T follicular helper cell (primary cell): ENCODE measurements around the gene PNKD.
A peak's percentile ranks its signal among the peaks of the same experiment; 100 is the strongest.
"Not testable (repeated sequence)": the region's sequence is repeated elsewhere in the genome, so short reads cannot be mapped to it uniquely, and the experiment has no call there.

Experiments used
- DNase-seq: peaks from one replicate; pipeline ENCODE4 v3.0.0-alpha.2; 2020; ENCODE audit warnings: low read depth

The PNKD gene

DNA sequence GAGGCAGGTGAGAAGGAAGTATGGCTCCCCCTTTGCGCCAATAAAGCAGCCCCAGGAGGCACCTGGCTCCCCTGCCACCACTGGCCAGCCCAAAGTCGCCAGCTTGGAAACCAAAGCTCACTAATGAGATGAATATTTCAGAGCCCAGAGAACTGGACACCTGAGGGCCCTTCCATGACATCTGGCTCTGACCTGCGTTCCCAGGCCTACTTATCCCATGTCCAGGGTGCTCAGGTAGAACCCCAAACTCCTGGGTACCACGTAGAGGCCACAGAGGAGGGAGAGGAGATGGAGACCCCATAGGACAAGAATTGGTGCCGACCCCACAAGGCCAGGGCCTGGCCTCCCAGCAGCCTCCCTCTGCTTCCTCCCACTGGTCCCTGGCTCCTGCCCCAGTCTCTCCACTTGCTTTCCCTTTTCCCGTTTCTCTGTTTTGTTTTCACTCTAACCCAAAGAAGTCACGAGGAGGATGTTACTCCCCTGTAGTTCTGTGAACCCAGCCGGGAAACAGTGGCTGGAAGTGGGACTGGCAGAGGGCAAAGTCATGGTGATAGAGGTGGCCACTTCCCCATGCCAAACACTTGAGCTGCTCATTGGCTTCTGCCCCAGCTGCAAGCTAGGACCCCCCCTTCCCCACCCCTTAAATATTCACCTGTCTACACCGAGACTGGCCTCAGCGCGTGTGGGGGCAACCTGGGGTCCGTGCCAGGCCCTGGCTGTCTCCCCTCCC lies 21.2 kb downstream of the PNKD start:
- DNase-seq: no peak

GRCh38 chr2:218292048-218293014 lies 22.0 kb downstream of the PNKD start, which contains the start of gene TMBIM1:
Gene TMBIM1, minus strand, starts transcription at chr2:218292503. Its CDS starts 10,362 bp downstream, at chr2:218282141.
- peak; percentile 69 for DNase-seq

DNA sequence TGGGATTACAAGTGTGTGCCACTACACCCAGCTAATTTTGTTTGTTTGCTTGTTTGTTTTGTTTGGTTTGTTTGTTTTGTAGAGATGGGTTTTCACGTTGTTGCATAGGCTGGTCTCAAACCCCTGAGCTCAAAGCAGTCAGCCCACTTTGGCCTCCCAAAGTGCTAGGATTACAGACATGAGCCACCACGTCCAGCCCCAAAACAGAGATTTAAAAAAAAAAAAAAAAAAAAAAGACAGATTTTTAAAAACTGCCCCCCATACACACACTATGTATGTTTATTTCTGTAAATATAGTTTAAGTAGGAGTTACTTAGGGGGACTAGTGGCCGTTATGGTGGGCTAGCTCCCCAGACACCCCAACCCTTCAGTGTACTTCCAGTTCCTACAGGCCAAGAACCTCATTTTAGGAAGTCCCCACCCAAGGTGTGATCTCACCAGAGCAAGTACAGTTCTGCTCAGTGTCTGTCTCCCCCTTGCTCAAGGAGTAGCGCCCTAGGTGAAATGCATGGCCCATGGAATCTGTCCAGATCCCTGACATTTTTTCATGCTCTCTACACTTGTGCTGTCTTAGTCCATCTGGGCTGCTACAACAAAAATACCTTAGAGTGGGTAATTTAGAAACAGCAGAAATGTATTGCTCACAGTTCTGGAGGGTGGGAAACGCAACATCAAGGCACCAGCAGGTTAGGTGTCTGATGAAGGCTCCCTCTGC lies 23.6 kb downstream of the PNKD start:
- DNase-seq: no peak

DNA sequence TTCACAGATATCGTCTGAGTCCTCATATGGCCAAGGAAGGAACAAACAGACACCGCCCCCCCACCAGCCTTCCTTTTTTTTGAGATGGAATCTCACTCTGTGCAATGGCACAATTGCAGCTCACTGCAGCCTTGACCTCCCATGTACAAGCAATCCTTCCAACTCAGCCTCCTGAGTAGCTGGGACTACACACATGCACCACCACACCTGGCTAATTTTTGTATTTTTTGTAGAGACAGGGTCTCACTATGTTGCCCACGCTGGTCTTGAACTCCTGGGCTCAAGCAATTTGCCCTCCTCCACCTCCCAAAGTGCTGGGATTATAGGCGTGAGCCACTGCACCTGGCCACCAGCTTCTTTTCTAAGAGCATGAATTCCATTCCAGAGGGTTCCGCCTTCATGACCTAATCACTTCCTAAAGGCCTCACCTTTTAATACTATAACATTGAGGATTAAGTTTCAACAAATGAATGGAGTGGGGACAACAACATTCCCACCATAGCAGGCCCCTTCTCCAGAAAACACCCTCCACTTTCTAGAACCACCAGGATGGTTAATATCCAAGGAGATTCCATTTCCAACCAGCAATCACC lies 24.2 kb downstream of the PNKD start:
- no peak for DNase-seq

DNA sequence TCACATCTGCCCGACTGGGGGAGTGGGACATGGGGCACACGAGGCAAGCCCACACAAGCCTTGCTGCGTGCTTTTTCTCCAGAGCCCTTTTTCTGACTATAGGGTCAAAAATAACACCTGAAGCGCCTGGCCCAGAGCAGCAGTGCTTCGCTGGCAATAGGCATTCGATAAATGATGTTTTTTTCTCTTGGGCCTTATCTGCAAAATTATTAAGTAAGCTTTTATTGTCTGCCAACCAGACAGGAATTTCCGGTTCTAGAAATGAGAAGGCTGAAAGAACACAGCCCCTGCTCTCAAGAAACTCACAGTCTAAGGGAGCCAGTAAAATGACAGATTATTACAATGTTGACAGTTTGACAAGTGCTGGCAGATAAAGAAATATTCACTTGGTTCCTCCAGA lies 24.7 kb downstream of the PNKD start:
- DNase-seq: no peak

DNA sequence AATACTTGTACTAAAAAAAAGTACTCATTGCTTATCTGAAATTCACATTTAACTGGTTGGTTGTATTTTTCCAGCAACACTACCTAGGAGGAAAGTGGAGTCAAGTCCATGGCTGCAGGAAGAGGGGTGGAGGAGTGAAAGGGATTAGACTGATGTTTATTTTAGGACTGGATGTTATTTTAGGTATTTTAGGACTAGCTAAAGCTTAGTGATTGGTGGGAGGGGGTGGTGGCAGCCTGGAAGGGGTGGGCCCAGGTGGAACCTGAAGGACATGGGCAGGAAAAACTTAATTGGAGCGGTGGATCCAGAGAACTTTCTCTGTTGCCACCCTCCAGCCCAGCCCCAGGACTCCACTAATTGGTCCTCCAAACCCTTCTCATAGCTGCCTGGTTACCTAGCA lies 25.9 kb downstream of the PNKD start:
- no peak for DNase-seq

GRCh38 chr2:218296847-218297246 lies 26.5 kb downstream of the PNKD start:
- no peak for DNase-seq

DNA sequence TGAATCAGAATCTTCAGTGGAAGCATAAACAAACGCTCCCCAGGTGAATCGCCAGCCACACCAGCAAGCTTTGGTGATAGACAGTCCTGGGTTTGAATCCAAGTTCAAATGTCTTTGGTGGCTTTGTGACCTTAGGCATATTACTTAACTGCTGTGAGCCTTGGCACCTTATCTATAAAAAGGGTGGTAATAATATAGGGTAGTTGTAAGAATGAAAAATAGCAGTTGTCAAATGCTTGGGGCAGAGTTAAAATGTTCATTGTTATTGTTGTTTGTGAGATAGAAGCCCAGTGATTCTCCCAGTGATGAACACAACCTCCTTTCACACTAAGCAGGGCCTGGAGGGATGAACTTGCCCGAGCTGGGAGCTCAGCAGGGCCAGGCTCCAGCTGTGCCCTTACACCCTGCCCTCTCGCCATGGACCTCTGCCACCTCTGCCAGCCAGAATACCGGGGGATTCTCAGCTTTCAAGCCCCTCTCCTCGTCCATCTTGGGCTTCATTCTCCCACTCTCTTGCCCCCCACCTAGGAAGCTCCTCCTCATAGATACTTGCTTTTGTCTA lies 28.1 kb downstream of the PNKD start:
- no peak for DNase-seq

DNA sequence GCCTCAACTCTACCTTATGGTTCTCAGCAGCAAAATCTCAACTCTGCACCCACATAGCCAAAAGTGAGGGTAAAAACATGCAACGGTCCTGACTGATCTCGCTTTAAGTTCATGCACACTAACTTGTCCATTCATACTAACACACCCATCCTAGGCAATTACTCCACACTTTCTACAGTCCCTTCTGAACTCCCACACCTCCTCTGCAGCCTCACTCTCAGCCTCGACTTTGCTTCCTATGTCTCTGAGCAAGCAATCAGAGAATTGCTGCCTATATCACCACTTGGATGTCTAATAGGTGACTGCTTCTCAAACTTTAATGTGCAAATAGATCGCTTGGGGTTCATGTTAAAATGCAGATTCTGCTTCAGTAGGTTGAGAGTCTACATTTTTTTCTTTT lies 29.8 kb downstream of the PNKD start:
- DNase-seq: no peak

GRCh38 chr2:218301176-218301819 lies 31.0 kb downstream of the PNKD start:
- peak; percentile 80 for DNase-seq

DNA sequence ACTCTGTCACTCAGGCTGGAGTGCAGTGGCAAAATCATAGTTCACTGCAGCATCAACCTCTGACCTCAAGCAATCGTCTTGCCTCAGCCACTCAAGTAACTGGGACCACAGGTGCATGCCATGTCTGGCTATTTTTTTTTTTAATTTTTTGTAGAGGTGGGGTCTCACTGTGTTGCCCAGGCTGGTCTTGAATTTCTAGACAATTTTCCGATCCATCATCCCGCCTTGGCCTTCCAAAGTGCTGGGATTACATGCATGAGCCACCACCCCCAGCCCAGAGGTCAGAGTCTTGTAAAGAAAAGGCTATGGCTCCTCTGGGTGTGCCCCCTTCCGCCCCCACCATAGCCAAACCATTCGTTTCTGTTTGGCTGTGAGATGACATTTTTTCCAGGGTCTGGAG lies 35.1 kb downstream of the PNKD start:
- no peak for DNase-seq

- no peak for DNase-seq
Observed at GRCh38 chr2:218306184-218306920, 36.0 kb downstream of the PNKD start.

DNA sequence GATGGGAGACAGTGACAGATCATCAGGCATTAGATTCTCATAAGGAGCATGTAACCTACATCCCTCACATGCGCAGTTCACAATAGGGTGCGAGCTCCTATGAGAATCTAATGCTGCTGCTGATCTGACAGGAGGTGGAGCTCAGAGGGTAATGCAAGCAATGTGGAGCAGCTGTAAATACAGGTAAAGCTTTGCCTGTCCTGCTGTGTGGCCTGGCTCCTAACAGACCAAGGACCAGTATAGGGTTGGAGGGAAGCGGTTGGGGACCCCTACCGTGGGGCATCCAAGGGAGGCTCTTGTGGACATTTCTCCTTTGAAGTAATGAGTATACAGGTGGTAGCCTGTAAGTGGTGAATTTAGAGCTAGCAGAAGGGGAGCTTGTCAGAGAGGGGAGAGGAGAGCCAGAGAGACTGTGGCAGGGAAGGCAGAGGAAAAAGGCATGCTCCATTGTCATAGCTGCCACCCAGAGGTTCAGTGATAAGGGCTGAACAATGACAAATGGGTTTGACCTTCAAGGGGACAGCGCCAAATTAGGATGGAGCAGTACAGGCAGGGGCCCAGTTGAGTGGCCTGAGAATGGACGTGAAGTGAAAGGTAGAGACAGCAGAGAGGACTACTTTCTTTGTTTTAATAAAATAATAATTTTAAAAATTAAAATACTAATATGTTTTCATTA lies 37.2 kb downstream of the PNKD start:
- no peak for DNase-seq

DNA sequence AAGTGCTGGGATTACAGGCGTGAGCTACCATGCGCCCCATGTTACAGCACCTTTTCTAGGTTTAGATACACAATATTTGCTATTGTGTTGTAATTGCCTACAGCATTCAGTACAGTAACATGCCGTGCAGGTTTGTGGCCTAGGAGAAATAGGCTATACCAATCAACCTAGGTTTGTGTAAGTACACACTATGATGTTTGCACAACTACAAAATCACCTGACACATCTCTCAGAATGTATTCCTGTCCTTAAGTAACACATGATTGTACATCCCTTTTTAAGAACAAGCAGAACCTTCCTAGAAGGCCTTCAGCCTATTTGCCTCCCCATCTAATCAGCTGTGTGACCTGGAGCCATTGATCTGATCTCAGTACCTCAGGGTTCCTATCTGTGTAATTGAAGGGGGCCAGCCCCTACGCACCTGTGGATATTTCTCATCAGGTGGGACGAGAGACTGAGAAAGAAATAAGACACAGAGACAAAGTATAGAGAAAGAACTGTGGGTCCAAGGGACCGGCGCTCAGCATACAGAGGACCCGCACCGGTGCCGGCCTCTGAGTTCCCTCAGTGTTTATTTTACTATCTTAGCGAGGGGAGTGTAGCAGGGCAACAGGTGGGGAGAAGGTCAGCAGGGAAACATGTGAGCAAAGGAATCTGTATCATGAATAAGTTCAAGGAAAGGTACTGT lies 40.7 kb downstream of the PNKD start:
- DNase-seq: no peak

DNA sequence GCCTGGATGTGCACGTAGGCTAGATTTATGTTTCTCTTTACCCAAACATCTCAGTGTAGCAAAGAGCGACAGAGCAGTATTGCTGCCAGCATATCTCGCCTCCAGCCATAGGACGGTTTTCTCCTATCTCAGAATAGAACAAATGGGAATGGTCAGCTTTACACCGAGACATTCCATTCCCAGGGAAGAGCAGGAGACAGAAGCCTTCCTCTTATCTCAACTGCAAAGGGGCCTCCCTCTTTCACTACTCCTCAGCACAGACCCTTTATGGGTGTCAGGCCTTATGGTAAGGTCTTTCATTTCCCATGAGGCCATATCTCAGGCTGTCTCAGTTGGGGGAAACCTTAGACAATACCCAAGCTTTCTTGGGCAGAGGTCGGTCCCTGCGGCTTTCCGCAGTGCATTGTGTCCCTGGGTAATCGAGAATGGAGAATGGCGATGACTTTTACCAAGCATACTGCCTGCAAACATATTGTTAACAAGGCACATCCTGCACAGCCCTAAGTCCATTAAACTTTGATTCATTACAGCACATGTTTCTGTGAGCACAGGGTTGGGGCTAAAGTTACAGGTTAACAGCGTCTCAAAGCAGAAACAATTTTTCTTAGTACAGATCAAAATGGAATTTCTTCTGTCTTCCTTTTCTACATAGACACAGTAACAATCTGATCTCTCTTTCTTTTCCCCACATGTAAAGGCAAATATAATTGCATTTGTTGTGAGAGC lies 41.4 kb downstream of the PNKD start:
- not testable (repeated sequence) for DNase-seq

GRCh38 chr2:218312267-218312756 lies 42.0 kb downstream of the PNKD start:
- DNase-seq: no peak

GRCh38 chr2:218313356-218313755 lies 43.0 kb downstream of the PNKD start:
- DNase-seq: no peak

GRCh38 chr2:218314764-218315163 lies 44.4 kb downstream of the PNKD start:
- not testable (repeated sequence) for DNase-seq
